GM10248 (cell line): ENCODE results near the gene MAN2A1.

Experiments
- CTCF ChIA-PET: fragments of 300-600 bp; sonication (Branson Sonifier 250); formaldehyde crosslinking; extraction: SDS; loops from one replicate; lab custom pipeline; 2021; ENCODE audit warnings: antibody characterized with exemption; lab: Yijun Ruan, JAX
- POLR2A ChIA-PET: fragments of 350-650 bp; sonication (Branson Sonifier 250); formaldehyde crosslinking; extraction: SDS; loops from one replicate; lab custom pipeline; 2020; ENCODE audit warnings: antibody characterized with exemption; lab: Yijun Ruan, JAX
- DNase-seq: peaks from one replicate; pipeline ENCODE4 v3.0.0; 2012; ENCODE audit errors: extremely low spot score
- CTCF ChIP-seq: IDR thresholded peaks from 2 replicates; pipeline ENCODE4 v1.5.1; 2012; ENCODE audit warnings: mild to moderate bottlenecking, low read depth; ENCODE audit errors: extremely low read depth, missing control alignments, control extremely low read depth

MAN2A1 gene

GRCh38 chr5:109714592-109714991, 24.9 kb downstream of the MAN2A1 start:
- TF ChIP-seq CTCF, result no peak
- DNase-seq, result no peak
- ChIA-PET POLR2A (no interaction called here), CTCF (interaction anchor here (1.3 kb wide), 1 partner anchor 24 kb away, joined by 4 read pairs; the partner anchor contains the start of gene MAN2A1)

- CTCF ChIA-PET, result no interaction called here
- TF ChIP-seq CTCF, result no peak
- DNase-seq, result no peak
- POLR2A ChIA-PET, result no interaction called here
Observed at GRCh38 chr5:109718216-109718615, 28.5 kb downstream of the MAN2A1 start.

GRCh38 chr5:109718632-109719031, 28.9 kb downstream of the MAN2A1 start:
- CTCF ChIA-PET, result interaction anchor here (1.0 kb wide), 1 partner anchor 28 kb away, joined by 3 read pairs; no protein-coding TSS in a partner anchor
- POLR2A ChIA-PET, result interaction anchor here (0.6 kb wide), 1 partner anchor 990 kb away, joined by 3 read pairs; no protein-coding TSS in a partner anchor
- TF ChIP-seq CTCF, result no peak
- no peak for DNase-seq

GRCh38 chr5:109719978-109720377, 30.3 kb downstream of the MAN2A1 start:
- no peak for TF ChIP-seq CTCF
- ChIA-PET CTCF (interaction anchor here (1.3 kb wide), 1 partner anchor 11 kb away, joined by 3 read pairs; no protein-coding TSS in a partner anchor), POLR2A (no interaction called here)
- no peak for DNase-seq

- TF ChIP-seq CTCF, result no peak
- no peak for DNase-seq
- ChIA-PET CTCF (interaction anchor here (1.6 to 1.7 kb wide), 2 partner anchors 11 to 31 kb away, joined by 3 to 4 read pairs; no protein-coding TSS in a partner anchor), POLR2A (no interaction called here)
Observed at GRCh38 chr5:109721741-109722140, 32.0 kb downstream of the MAN2A1 start.

GRCh38 chr5:109723606-109724005, 33.9 kb downstream of the MAN2A1 start:
- ChIA-PET CTCF (interaction anchor here (0.9 kb wide), 1 partner anchor 42 kb away, joined by 3 read pairs; no protein-coding TSS in a partner anchor), POLR2A (no interaction called here)
- TF ChIP-seq CTCF, result no peak
- DNase-seq, result no peak

GRCh38 chr5:109725135-109725534, 35.4 kb downstream of the MAN2A1 start:
- TF ChIP-seq CTCF, result no peak
- ChIA-PET CTCF (interaction anchor here (0.8 to 1.9 kb wide), 2 partner anchors 15 to 17 kb away, joined by 3 to 10 read pairs; no protein-coding TSS in a partner anchor), POLR2A (no interaction called here)
- DNase-seq, result no peak
